Trophoblast cell (in vitro differentiated cells and primary cell): Measurements from ENCODE around the gene FUT2.
A peak's percentile ranks its signal among the peaks of the same experiment; 100 is the strongest.

ENCODE experiments used
- DNase-seq, 2 donors: peaks; one replicate each; pipeline ENCODE4 v3.0.0-alpha.2; 2016
- H2AFZ ChIP-seq: 2 replicates; pipeline ENCODE4 v1.6.1; 2013; ENCODE audit warnings: low read length, moderate library complexity, mild to moderate bottlenecking; ENCODE audit not compliant: insufficient read depth, poor library complexity
- H2AK5ac ChIP-seq: 2 replicates; pipeline ENCODE4 v1.6.1; 2013; ENCODE audit warnings: mild to moderate bottlenecking, low read length
- H2BK120ac ChIP-seq: 2 replicates; pipeline ENCODE4 v1.6.1; 2013; ENCODE audit warnings: low read length, mild to moderate bottlenecking, moderate library complexity; ENCODE audit not compliant: insufficient read depth, poor library complexity
- H2BK12ac ChIP-seq: 2 replicates; pipeline ENCODE4 v1.6.1; 2013; ENCODE audit warnings: mild to moderate bottlenecking, low read length, moderate library complexity
- H2BK5ac ChIP-seq: 2 replicates; pipeline ENCODE4 v1.6.1; 2013; ENCODE audit warnings: low read length, low read depth, moderate library complexity, mild to moderate bottlenecking; ENCODE audit not compliant: poor library complexity
- H3K14ac ChIP-seq: 2 replicates; pipeline ENCODE4 v1.6.1; 2013; ENCODE audit warnings: mild to moderate bottlenecking, low read length
- H3K18ac ChIP-seq: 2 replicates; pipeline ENCODE4 v1.6.1; 2013; ENCODE audit warnings: mild to moderate bottlenecking, low read length
- H3K23ac ChIP-seq: 2 replicates; pipeline ENCODE4 v1.6.1; 2013; ENCODE audit warnings: low read length
- H3K27ac ChIP-seq: 2 replicates; pipeline ENCODE4 v1.5.1; 2013; ENCODE audit warnings: low read depth, mild to moderate bottlenecking, inconsistent platforms, low read length, moderate library complexity
- H3K27me3 ChIP-seq: 2 replicates; pipeline ENCODE4 v1.6.1; 2013; ENCODE audit warnings: inconsistent platforms, mild to moderate bottlenecking, low read length, moderate library complexity; ENCODE audit not compliant: insufficient read depth
- H3K36me3 ChIP-seq, 2 experiments: 1 replicate in 1 of 2; 2 replicates in 1 of 2; pipeline ENCODE4 v1.6.1; 2013; ENCODE audit warnings: low read length in 2 of 2, mild to moderate bottlenecking in 2 of 2, moderate library complexity in 1 of 2; ENCODE audit not compliant: insufficient read depth in 2 of 2, control insufficient read depth in 1 of 2
- H3K4ac ChIP-seq: 2 replicates; pipeline ENCODE4 v1.6.1; 2013; ENCODE audit warnings: low read depth, mild to moderate bottlenecking, low read length, moderate library complexity
- H3K4me1 ChIP-seq, 2 experiments: 1 replicate in 1 of 2; 2 replicates in 1 of 2; pipeline ENCODE4 v1.6.1; 2013; ENCODE audit warnings: low read length in 2 of 2, mild to moderate bottlenecking in 2 of 2, moderate library complexity in 1 of 2; ENCODE audit not compliant: insufficient read depth in 2 of 2, control insufficient read depth in 1 of 2
- H3K4me2 ChIP-seq: 2 replicates; pipeline ENCODE4 v1.6.1; 2013; ENCODE audit warnings: inconsistent platforms, mild to moderate bottlenecking, low read length, moderate library complexity
- H3K4me3 ChIP-seq: 2 replicates; pipeline ENCODE4 v1.5.1; 2013; ENCODE audit warnings: mild to moderate bottlenecking, low read depth, low read length, inconsistent platforms
- H3K79me1 ChIP-seq: one replicate; pipeline ENCODE4 v1.6.1; 2013; ENCODE audit warnings: low read length
- H3K79me2 ChIP-seq: 2 replicates; pipeline ENCODE4 v1.6.1; 2013; ENCODE audit warnings: low read length, mild to moderate bottlenecking; ENCODE audit not compliant: control insufficient read depth, insufficient read depth, poor library complexity
- H3K9ac ChIP-seq: 2 replicates; pipeline ENCODE4 v1.6.1; 2013; ENCODE audit warnings: mild to moderate bottlenecking, low read length
- H3K9me3 ChIP-seq: 2 replicates; pipeline ENCODE4 v1.6.1; 2013; ENCODE audit warnings: low read depth, mild to moderate bottlenecking, control low read depth, inconsistent platforms, low read length; ENCODE audit not compliant: insufficient read depth
- H4K12ac ChIP-seq: 2 replicates; pipeline ENCODE4 v1.6.1; 2013; ENCODE audit warnings: low read depth, mild to moderate bottlenecking, low read length, moderate library complexity
- H4K8ac ChIP-seq: 2 replicates; pipeline ENCODE4 v1.6.1; 2013; ENCODE audit warnings: low read depth, mild to moderate bottlenecking, low read length, moderate library complexity
- H4K91ac ChIP-seq: one replicate; pipeline ENCODE4 v1.6.1; 2013; ENCODE audit warnings: low read depth, mild to moderate bottlenecking, low read length, moderate library complexity
- WGBS: extraction: QIAGEN DNeasy Blood & Tissue Kit; methylation state at CpG from one replicate; pipeline ENCODE4 v1.1.7; 2013; ENCODE audit warnings: missing lambda C conversion rate; ENCODE audit not compliant: insufficient read length, insufficient coverage; ENCODE audit errors: extremely low coverage; 5-methylcytosine and 5-hydroxymethylcytosine counted together

Gene FUT2

DNA sequence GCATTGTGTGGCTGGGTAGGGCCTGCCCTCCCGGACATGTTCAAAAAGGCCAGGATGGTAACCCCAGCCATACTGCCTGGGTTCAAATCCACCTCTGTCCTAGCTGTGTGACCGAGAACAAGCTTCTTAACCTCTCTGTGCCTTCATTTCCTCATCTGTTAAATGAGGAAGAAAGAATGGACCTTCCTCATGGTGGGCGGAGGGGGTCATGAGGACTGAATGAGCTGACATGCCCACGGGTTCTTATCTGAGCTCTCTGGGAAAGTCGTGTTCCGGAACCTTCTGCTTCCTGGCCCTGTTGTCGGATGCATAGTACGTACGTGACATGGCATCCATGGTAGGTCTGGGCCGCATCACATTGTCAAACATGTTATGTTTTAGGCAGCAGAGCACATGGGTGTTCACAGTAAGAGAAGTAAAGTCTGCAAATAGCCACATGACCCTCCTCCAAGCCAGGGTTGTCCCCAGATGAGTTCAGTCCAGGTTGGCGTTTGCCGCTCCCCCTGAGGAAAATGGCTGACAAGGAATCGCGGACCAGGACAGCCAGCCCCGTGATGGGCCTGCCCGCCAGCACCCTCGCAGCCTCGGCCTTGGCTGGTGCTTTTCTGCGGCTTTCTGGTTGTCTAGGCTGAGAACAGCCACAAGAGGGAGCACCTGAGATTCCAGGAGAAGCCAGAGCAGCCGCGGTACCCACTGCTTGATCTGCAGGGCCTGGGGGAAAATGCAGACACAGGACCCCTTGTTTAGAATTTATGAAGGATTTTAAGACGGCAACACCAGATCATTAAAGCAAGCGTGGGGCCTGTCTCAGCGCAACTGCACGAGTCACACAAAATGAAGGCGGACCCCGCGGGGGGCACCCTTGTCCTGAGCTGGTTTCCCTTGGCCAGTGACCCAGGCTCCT lies 20.6 kb upstream of the FUT2 start:
- no peak overlapping the region for H2BK12ac ChIP-seq
- no peak overlapping the region for H4K8ac ChIP-seq
- H3K14ac ChIP-seq = no peak overlapping the region
- no peak overlapping the region for H3K4me3 ChIP-seq
- no peaks in the 10 kb centered on the region for H3K79me1 ChIP-seq
- H3K27ac ChIP-seq = no peak overlapping the region
- H3K4me2 ChIP-seq = no peak overlapping the region
- WGBS = no CpG with 5 or more reads among the region's 28 CpGs
- no peaks in the 10 kb centered on the region for H3K27me3 ChIP-seq
- peak; percentile 68 to 90 for DNase-seq
- no peak overlapping the region for H2AK5ac ChIP-seq
- peaks cover under 1% of the 10 kb centered on the region for H3K9me3 ChIP-seq
- no peaks in the 10 kb centered on the region for H3K36me3 ChIP-seq
- no peak overlapping the region for H3K23ac ChIP-seq
- no peak overlapping the region for H3K18ac ChIP-seq
- H3K4ac ChIP-seq = no peak overlapping the region
- H3K9ac ChIP-seq = no peak overlapping the region
- no peak overlapping the region for H2BK5ac ChIP-seq
- no peak overlapping the region for H4K12ac ChIP-seq
- H3K4me1 ChIP-seq = no peaks in the 10 kb centered on the region
- no peaks in the 10 kb centered on the region for H3K79me2 ChIP-seq
- H2BK120ac ChIP-seq = no peak overlapping the region
- no peak overlapping the region for H2AFZ ChIP-seq
- no peak overlapping the region for H4K91ac ChIP-seq

DNA sequence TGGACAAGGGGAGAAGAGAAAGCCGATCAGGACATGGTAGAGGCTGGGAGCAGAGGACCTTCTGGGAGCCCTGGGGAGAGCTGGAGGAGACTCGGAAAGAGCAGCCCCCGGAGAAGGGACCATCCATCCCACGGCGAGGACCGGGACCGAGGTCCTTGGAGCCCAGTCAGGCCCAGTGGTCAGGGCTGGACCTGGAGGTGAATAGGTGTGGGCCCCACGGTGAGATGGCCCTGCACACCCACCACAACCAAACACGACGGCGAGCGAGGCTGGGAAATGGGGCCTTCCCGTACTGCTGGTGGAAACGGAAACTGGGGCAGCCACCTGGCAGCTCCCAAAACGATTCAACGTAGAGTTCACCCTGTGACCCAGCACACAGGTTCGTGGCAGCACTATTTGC lies 19.3 kb upstream of the FUT2 start:
- Histone ChIP-seq H3K27ac (no peak overlapping the region), H3K23ac (no peak overlapping the region), H3K79me2 (no peaks in the 10 kb centered on the region), H2AFZ (no peak overlapping the region), H2BK120ac (no peak overlapping the region), H4K8ac (no peak overlapping the region), H3K18ac (no peak overlapping the region), H3K9me3 (no peaks in the 10 kb centered on the region), H3K4me1 (no peaks in the 10 kb centered on the region), H2AK5ac (no peak overlapping the region), H3K4ac (no peak overlapping the region), H3K79me1 (no peaks in the 10 kb centered on the region), H4K91ac (no peak overlapping the region), H3K4me2 (no peak overlapping the region), H3K36me3 (no peaks in the 10 kb centered on the region), H3K14ac (no peak overlapping the region), H2BK5ac (no peak overlapping the region), H3K27me3 (no peaks in the 10 kb centered on the region), H4K12ac (no peak overlapping the region), H3K4me3 (no peak overlapping the region), H3K9ac (no peak overlapping the region), H2BK12ac (no peak overlapping the region)
- DNase-seq = no peak
- no CpG with 5 or more reads among the region's 17 CpGs for WGBS

DNA sequence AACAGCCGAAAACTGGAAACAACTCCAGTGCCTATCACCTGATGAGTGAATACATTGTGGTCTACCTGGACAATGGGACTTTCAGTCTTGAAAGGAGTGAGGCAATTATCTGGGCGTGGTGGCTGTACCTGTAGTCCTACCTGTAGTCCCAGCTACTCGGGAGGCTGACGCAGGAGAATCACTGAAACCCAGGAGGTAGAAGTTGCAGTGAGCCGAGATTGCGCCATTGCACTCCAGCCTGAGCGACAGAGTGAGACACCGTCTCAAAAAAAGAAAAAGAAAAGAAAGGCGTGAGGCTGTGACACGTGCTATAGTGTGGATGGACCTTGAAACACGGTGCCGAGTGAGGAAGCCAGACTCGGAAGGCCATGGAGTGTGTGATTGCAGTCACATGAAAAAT lies 18.9 kb upstream of the FUT2 start:
- no peak overlapping the region for H2AK5ac ChIP-seq
- no peaks in the 10 kb centered on the region for H3K4me1 ChIP-seq
- H3K9me3 ChIP-seq = no peaks in the 10 kb centered on the region
- no peak overlapping the region for H3K4ac ChIP-seq
- H3K79me2 ChIP-seq = no peaks in the 10 kb centered on the region
- no CpG with 5 or more reads among the region's 13 CpGs for WGBS
- no peak overlapping the region for H2BK120ac ChIP-seq
- no peak overlapping the region for H2AFZ ChIP-seq
- H2BK12ac ChIP-seq = no peak overlapping the region
- H3K23ac ChIP-seq = no peak overlapping the region
- H3K14ac ChIP-seq = no peak overlapping the region
- DNase-seq = peak; percentile 39 to 60
- no peaks in the 10 kb centered on the region for H3K79me1 ChIP-seq
- no peak overlapping the region for H4K8ac ChIP-seq
- H4K12ac ChIP-seq = no peak overlapping the region
- H3K27me3 ChIP-seq = no peaks in the 10 kb centered on the region
- no peak overlapping the region for H3K27ac ChIP-seq
- no peak overlapping the region for H2BK5ac ChIP-seq
- H3K9ac ChIP-seq = no peak overlapping the region
- H3K4me2 ChIP-seq = no peak overlapping the region
- H3K18ac ChIP-seq = no peak overlapping the region
- H3K36me3 ChIP-seq = no peaks in the 10 kb centered on the region
- H4K91ac ChIP-seq = no peak overlapping the region
- no peak overlapping the region for H3K4me3 ChIP-seq

DNA sequence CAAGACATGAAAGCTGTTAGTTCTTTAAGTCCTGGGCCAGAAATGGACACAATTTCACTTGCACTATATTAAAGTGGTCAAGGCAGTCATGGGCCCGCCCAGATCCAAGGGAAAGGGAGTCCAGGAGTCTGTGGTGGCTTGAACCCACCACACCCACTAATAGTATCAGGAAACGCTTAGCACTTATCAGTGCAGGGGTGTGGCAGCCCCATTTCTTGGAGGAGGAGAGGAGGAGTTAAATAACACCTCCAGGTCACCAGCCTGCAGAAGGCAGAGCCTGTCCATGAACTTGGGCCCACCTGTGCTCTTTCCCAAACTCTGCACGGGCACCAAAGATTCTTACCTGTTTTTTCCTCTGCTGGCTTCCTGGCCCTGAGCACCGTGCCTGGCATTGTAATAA lies 17.6 kb upstream of the FUT2 start:
- no peak overlapping the region for H2BK120ac ChIP-seq

More for the DNA sequence above, 17.6 kb upstream of the FUT2 start:
- Histone ChIP-seq H3K18ac (no peak overlapping the region), H3K14ac (no peak overlapping the region), H3K9ac (no peak overlapping the region), H3K4me3 (no peak overlapping the region), H3K9me3 (no peaks in the 10 kb centered on the region), H3K4ac (no peak overlapping the region), H2AFZ (no peak overlapping the region), H2AK5ac (no peak overlapping the region), H4K91ac (no peak overlapping the region), H3K27me3 (no peaks in the 10 kb centered on the region), H3K4me1 (no peaks in the 10 kb centered on the region), H3K79me2 (no peaks in the 10 kb centered on the region), H3K4me2 (no peak overlapping the region), H2BK12ac (no peak overlapping the region), H4K12ac (no peak overlapping the region), H3K36me3 (no peaks in the 10 kb centered on the region), H4K8ac (no peak overlapping the region), H3K23ac (no peak overlapping the region), H3K79me1 (no peaks in the 10 kb centered on the region), H2BK5ac (no peak overlapping the region), H3K27ac (no peak overlapping the region)
- WGBS = no CpG with 5 or more reads among the region's 4 CpGs
- DNase-seq = no peak
